Measurements from ENCODE around the gene SLCO2A1.

The SLCO2A1 gene

GRCh38 chr3:133880886-133881455 is 148.8 kb downstream of the SLCO2A1 start:
- peak; percentile 10 for DNase-seq

- peak; percentile 1 for DNase-seq
Observed at GRCh38 chr3:133880287-133880686, 149.4 kb downstream of the SLCO2A1 start.

- no peak for DNase-seq
Observed at GRCh38 chr3:133878518-133878917, 151.2 kb downstream of the SLCO2A1 start.
